Ascending aorta (tissue), 2 donors: ENCODE data around the gene N4BP2L1. TPM values are rescaled to one million over a fixed set of nuclear protein-coding genes. Genes with fewer than 3 reads are reported as not detected.

Source experiments
- DNase-seq, 2 donors: peaks; one replicate each; pipeline ENCODE4 v3.0.0-alpha.2; 2019; ENCODE audit warnings: low spot score in 2 of 2
- H3K27ac ChIP-seq, 2 donors: fragments of 200-600 bp; sonication (generic); one replicate each; pipeline ENCODE4 v1.5.1; 2016 to 2017; ENCODE audit warnings: mild to moderate bottlenecking in 1 of 2
- H3K27me3 ChIP-seq: fragments of 200-600 bp; sonication (generic); one replicate; pipeline ENCODE4 v1.5.1; 2017
- H3K36me3 ChIP-seq, 2 donors: fragments of 200-600 bp; sonication (generic); one replicate each; pipeline ENCODE4 v1.5.1; 2016
- H3K4me1 ChIP-seq, 2 donors: fragments of 200-600 bp; sonication (generic); one replicate each; pipeline ENCODE4 v1.5.1; 2016 to 2017; ENCODE audit warnings: mild to moderate bottlenecking in 1 of 2
- H3K4me3 ChIP-seq, 2 donors: fragments of 200-600 bp; sonication (generic); one replicate each; pipeline ENCODE4 v1.5.1; 2016 to 2017; ENCODE audit warnings: mild to moderate bottlenecking in 1 of 2
- H3K9me3 ChIP-seq, 2 donors: fragments of 200-600 bp; sonication (generic); one replicate each; pipeline ENCODE4 v1.5.1; 2016
- CTCF ChIP-seq, 3 experiments: fragments of 200-600 bp in 2 of 3; fragments of 450-650 bp in 1 of 3; sonication (generic) in 2 of 3; IDR thresholded peaks; one replicate each; pipeline ENCODE4 v1.5.1; 2016 to 2019; ENCODE audit warnings: antibody characterized with exemption in 3 of 3, mild to moderate bottlenecking in 1 of 3, moderate library complexity in 1 of 3
- intact Hi-C: fragments of 100-400 bp; cut with DNase I; formaldehyde crosslinking; loops from one replicate; pipeline ENCODE4 v1.15.1; 2023
- total RNA-seq: library from RNA; depleted of rRNA; stranded (reverse); fragments of >200 nt; gene quantifications from one replicate; pipeline ENCODE4 v1.1.0, GENCODE V29; 2016

The N4BP2L1 gene
- total RNA-seq, 1 donor from 2014 or later: 27.2 TPM

GRCh38 chr13:32390048-32390447, 37.9 kb downstream of the N4BP2L1 start:
- TF ChIP-seq CTCF (IDR thresholded peaks at IDR 0.05): no peak
- no peak overlapping the region for H3K27ac ChIP-seq
- intact Hi-C loops: no loop called here

GRCh38 chr13:32385410-32385809, 42.5 kb downstream of the N4BP2L1 start:
- DNase-seq: no peak
- no peak for TF ChIP-seq CTCF (IDR thresholded peaks at IDR 0.05)
- intact Hi-C loops: no loop called here
- H3K4me3 ChIP-seq: no peak overlapping the region
- no peak overlapping the region for H3K27ac ChIP-seq
- no peaks in the 10 kb centered on the region for H3K36me3 ChIP-seq
- H3K9me3 ChIP-seq: no peaks in the 10 kb centered on the region
- no peaks in the 10 kb centered on the region for H3K4me1 ChIP-seq
- no peaks in the 10 kb centered on the region for H3K27me3 ChIP-seq

More at GRCh38 chr13:32390048-32390447, 37.9 kb downstream of the N4BP2L1 start:
- H3K9me3 ChIP-seq: no peaks in the 10 kb centered on the region
- H3K4me1 ChIP-seq: no peaks in the 10 kb centered on the region
- no peak overlapping the region for H3K4me3 ChIP-seq
- no peaks in the 10 kb centered on the region for H3K36me3 ChIP-seq
- no peaks in the 10 kb centered on the region for H3K27me3 ChIP-seq
- no peak for DNase-seq

GRCh38 chr13:32384702-32385101, 43.2 kb downstream of the N4BP2L1 start:
- Histone ChIP-seq H3K27me3 (no peaks in the 10 kb centered on the region), H3K27ac (no peak overlapping the region)
- intact Hi-C loops: loop anchor here (5.0 kb wide), 1 partner anchor 198 kb away; no protein-coding TSS in a partner anchor

GRCh38 chr13:32383836-32384618, 43.9 kb downstream of the N4BP2L1 start:
- no peaks in the 10 kb centered on the region for H3K27me3 ChIP-seq
- H3K36me3 ChIP-seq: no peaks in the 10 kb centered on the region
- H3K4me3 ChIP-seq: no peak overlapping the region
- H3K9me3 ChIP-seq: no peaks in the 10 kb centered on the region
- intact Hi-C loops: loop anchor here (5.0 kb wide), 1 partner anchor 198 kb away; no protein-coding TSS in a partner anchor
- TF ChIP-seq CTCF (IDR thresholded peaks at IDR 0.05): no peak
- no peaks in the 10 kb centered on the region for H3K4me1 ChIP-seq
- DNase-seq: no peak
- no peak overlapping the region for H3K27ac ChIP-seq

More at GRCh38 chr13:32384702-32385101, 43.2 kb downstream of the N4BP2L1 start:
- TF ChIP-seq CTCF (IDR thresholded peaks at IDR 0.05): no peak
- Histone ChIP-seq H3K4me1 (no peaks in the 10 kb centered on the region), H3K9me3 (no peaks in the 10 kb centered on the region), H3K36me3 (no peaks in the 10 kb centered on the region), H3K4me3 (no peak overlapping the region)
- DNase-seq: no peak

GRCh38 chr13:32381539-32381938, 46.4 kb downstream of the N4BP2L1 start:
- Histone ChIP-seq H3K27ac (no peak overlapping the region), H3K4me3 (no peak overlapping the region), H3K9me3 (no peaks in the 10 kb centered on the region), H3K27me3 (no peaks in the 10 kb centered on the region), H3K4me1 (no peaks in the 10 kb centered on the region), H3K36me3 (no peaks in the 10 kb centered on the region)
- DNase-seq: no peak
- intact Hi-C loops: loop anchor here (5.0 kb wide), 1 partner anchor 201 kb away; no protein-coding TSS in a partner anchor
- peak; percentile 19 to 49 (median 23) for TF ChIP-seq CTCF (IDR thresholded peaks at IDR 0.05)
